Activated CD4-positive, alpha-beta T cell treated with anti-CD3 and anti-CD28 coated beads, Interleukin-2, amount 10 ng/mL, durations not matched to agents 7 days and 5 days (primary cell): Measurements from ENCODE around the gene UXS1. TPM values are rescaled to one million over a fixed set of nuclear protein-coding genes. Genes with fewer than 3 reads are reported as not detected.

Experiments used
- CTCF ChIA-PET: fragments of 350-600 bp; sonication (Branson Sonifier 250); formaldehyde crosslinking; loops from one replicate; lab custom pipeline; 2021; ENCODE audit warnings: antibody characterized with exemption; lab: Charles Lee
- POLR2A ChIA-PET: fragments of 350-600 bp; sonication (Branson Sonifier 250); formaldehyde crosslinking; loops from one replicate; lab custom pipeline; 2021; ENCODE audit warnings: antibody characterized with exemption; lab: Charles Lee
- DNase-seq: peaks from one replicate; pipeline ENCODE4 v3.0.0-alpha.2; 2020
- H3K27ac Mint-ChIP-seq: one replicate; pipeline ENCODE4 v1.8.0; 2021; ENCODE audit warnings: mild to moderate bottlenecking, moderate library complexity, mixed read lengths
- H3K27me3 Mint-ChIP-seq: one replicate; pipeline ENCODE4 v1.8.0; 2021; ENCODE audit warnings: mixed read lengths
- H3K36me3 Mint-ChIP-seq: one replicate; pipeline ENCODE4 v1.8.0; 2021; ENCODE audit warnings: low read depth, mixed read lengths
- H3K4me1 Mint-ChIP-seq: one replicate; pipeline ENCODE4 v1.8.0; 2021; ENCODE audit warnings: mixed read lengths
- H3K4me3 Mint-ChIP-seq: one replicate; pipeline ENCODE4 v1.8.0; 2021; ENCODE audit warnings: mild to moderate bottlenecking, moderate library complexity, mixed read lengths
- H3K9me3 Mint-ChIP-seq: one replicate; pipeline ENCODE4 v1.8.0; 2021; ENCODE audit warnings: mixed read lengths
- total RNA-seq, 2 experiments: library from RNA; stranded (reverse); gene quantifications; one replicate each; pipeline ENCODE4 v1.2.3, GENCODE V29; 2021

Gene UXS1
- total RNA-seq, 2 experiments from 2014 or later = 77.6 to 85.0 TPM

- Mint-ChIP-seq H3K4me1 (peaks cover 2% of the 10 kb centered on the region), H3K9me3 (no peaks in the 10 kb centered on the region), H3K4me3 (no peak overlapping the region), H3K36me3 (peaks cover 42% of the 10 kb centered on the region), H3K27ac (no peak overlapping the region), H3K27me3 (no peaks in the 10 kb centered on the region)
- ChIA-PET POLR2A (no interaction called here), CTCF (no interaction called here)
- no peak for DNase-seq
These were observed 71.9 kb downstream of the UXS1 start for GRCh38 chr2:106122157-106122556.

- Mint-ChIP-seq H3K27me3 (no peaks in the 10 kb centered on the region), H3K36me3 (peaks cover 47% of the 10 kb centered on the region), H3K9me3 (no peaks in the 10 kb centered on the region), H3K4me3 (no peak overlapping the region), H3K4me1 (no peaks in the 10 kb centered on the region), H3K27ac (no peak overlapping the region)
- CTCF ChIA-PET = no interaction called here
- POLR2A ChIA-PET = no interaction called here
- no peak for DNase-seq
These were observed 73.7 kb downstream of the UXS1 start for GRCh38 chr2:106120432-106120831.

- H3K36me3 Mint-ChIP-seq = peaks cover 39% of the 10 kb centered on the region
- no peaks in the 10 kb centered on the region for H3K27me3 Mint-ChIP-seq
- no peak overlapping the region for H3K27ac Mint-ChIP-seq
- ChIA-PET POLR2A (no interaction called here), CTCF (interaction anchor here (0.9 kb wide), 1 partner anchor 13 kb away, joined by 4 read pairs; no protein-coding TSS in a partner anchor)
- no peak overlapping the region for H3K4me3 Mint-ChIP-seq
- no peaks in the 10 kb centered on the region for H3K9me3 Mint-ChIP-seq
- no peaks in the 10 kb centered on the region for H3K4me1 Mint-ChIP-seq
- DNase-seq = no peak
These were observed 75.0 kb downstream of the UXS1 start for GRCh38 chr2:106119074-106119473.

- Mint-ChIP-seq H3K4me1 (no peaks in the 10 kb centered on the region), H3K27me3 (no peaks in the 10 kb centered on the region), H3K36me3 (peaks cover 31% of the 10 kb centered on the region), H3K9me3 (no peaks in the 10 kb centered on the region), H3K4me3 (no peak overlapping the region), H3K27ac (peak overlapping the region; percentile 61)
- CTCF ChIA-PET = interaction anchor here (0.9 kb wide), 1 partner anchor 12 kb away, joined by 4 read pairs; no protein-coding TSS in a partner anchor
- POLR2A ChIA-PET = no interaction called here
- no peak for DNase-seq
These were observed 76.0 kb downstream of the UXS1 start for GRCh38 chr2:106117882-106118684.

- ChIA-PET CTCF (interaction anchor here (1.2 kb wide), 1 partner anchor 9 kb away, joined by 3 read pairs; no protein-coding TSS in a partner anchor), POLR2A (no interaction called here)
- H3K4me1 Mint-ChIP-seq = no peaks in the 10 kb centered on the region
- H3K27me3 Mint-ChIP-seq = no peaks in the 10 kb centered on the region
- H3K9me3 Mint-ChIP-seq = no peaks in the 10 kb centered on the region
- no peak overlapping the region for H3K27ac Mint-ChIP-seq
- DNase-seq = no peak
- no peak overlapping the region for H3K4me3 Mint-ChIP-seq
- peaks cover 31% of the 10 kb centered on the region for H3K36me3 Mint-ChIP-seq
These were observed 76.8 kb downstream of the UXS1 start for GRCh38 chr2:106117347-106117746.

- H3K36me3 Mint-ChIP-seq = peaks cover 34% of the 10 kb centered on the region
- H3K9me3 Mint-ChIP-seq = no peaks in the 10 kb centered on the region
These were observed 77.9 kb downstream of the UXS1 start for GRCh38 chr2:106116248-106116647.

GRCh38 chr2:106115665-106116064 lies 78.4 kb downstream of the UXS1 start:
- ChIA-PET CTCF (no interaction called here), POLR2A (no interaction called here)
- Mint-ChIP-seq H3K36me3 (peaks cover 39% of the 10 kb centered on the region), H3K27ac (no peak overlapping the region), H3K4me3 (no peak overlapping the region), H3K4me1 (no peaks in the 10 kb centered on the region), H3K27me3 (no peaks in the 10 kb centered on the region), H3K9me3 (no peaks in the 10 kb centered on the region)
- no peak for DNase-seq

More at GRCh38 chr2:106116248-106116647, 77.9 kb downstream of the UXS1 start:
- no peaks in the 10 kb centered on the region for H3K27me3 Mint-ChIP-seq
- H3K27ac Mint-ChIP-seq = no peak overlapping the region
- CTCF ChIA-PET = interaction anchor here (1.2 kb wide), 1 partner anchor 8 kb away, joined by 3 read pairs; no protein-coding TSS in a partner anchor
- H3K4me3 Mint-ChIP-seq = no peak overlapping the region
- H3K4me1 Mint-ChIP-seq = no peaks in the 10 kb centered on the region
- POLR2A ChIA-PET = no interaction called here
- no peak for DNase-seq

GRCh38 chr2:106115250-106115649 lies 78.9 kb downstream of the UXS1 start:
- CTCF ChIA-PET = interaction anchor here (1.6 to 1.8 kb wide), 2 partner anchors 10 to 12 kb away, joined by 4 to 5 read pairs; no protein-coding TSS in a partner anchor
- no peak for DNase-seq
- peaks cover 43% of the 10 kb centered on the region for H3K36me3 Mint-ChIP-seq
- POLR2A ChIA-PET = no interaction called here
- no peak overlapping the region for H3K4me3 Mint-ChIP-seq
- no peak overlapping the region for H3K27ac Mint-ChIP-seq
- H3K4me1 Mint-ChIP-seq = no peaks in the 10 kb centered on the region
- H3K27me3 Mint-ChIP-seq = no peaks in the 10 kb centered on the region
- no peaks in the 10 kb centered on the region for H3K9me3 Mint-ChIP-seq

- POLR2A ChIA-PET = no interaction called here
- DNase-seq = no peak
- Mint-ChIP-seq H3K9me3 (no peaks in the 10 kb centered on the region), H3K4me1 (no peaks in the 10 kb centered on the region), H3K4me3 (no peak overlapping the region), H3K27ac (peak overlapping the region; percentile 12), H3K36me3 (peaks cover 46% of the 10 kb centered on the region), H3K27me3 (no peaks in the 10 kb centered on the region)
- CTCF ChIA-PET = interaction anchor here (1.2 to 1.8 kb wide), 3 partner anchors 9 to 432 kb away, joined by 3 to 5 read pairs (median 4); no protein-coding TSS in a partner anchor
These were observed 79.9 kb downstream of the UXS1 start for GRCh38 chr2:106114166-106114565.

GRCh38 chr2:106113361-106113966 lies 80.6 kb downstream of the UXS1 start:
- H3K27me3 Mint-ChIP-seq = no peaks in the 10 kb centered on the region
- ChIA-PET CTCF (interaction anchor here (1.2 to 1.8 kb wide), 3 partner anchors 8 to 433 kb away, joined by 3 to 5 read pairs (median 4); no protein-coding TSS in a partner anchor), POLR2A (no interaction called here)
- H3K27ac Mint-ChIP-seq = no peak overlapping the region
- no peaks in the 10 kb centered on the region for H3K4me1 Mint-ChIP-seq
- H3K4me3 Mint-ChIP-seq = no peak overlapping the region
- no peak for DNase-seq
- no peaks in the 10 kb centered on the region for H3K9me3 Mint-ChIP-seq
- peaks cover 46% of the 10 kb centered on the region for H3K36me3 Mint-ChIP-seq

- no peak for DNase-seq
- no peaks in the 10 kb centered on the region for H3K9me3 Mint-ChIP-seq
These were observed 82.1 kb downstream of the UXS1 start for GRCh38 chr2:106111882-106112571.

GRCh38 chr2:106109675-106110424 lies 84.3 kb downstream of the UXS1 start:
- Mint-ChIP-seq H3K4me3 (no peak overlapping the region), H3K36me3 (peaks cover 30% of the 10 kb centered on the region), H3K4me1 (no peaks in the 10 kb centered on the region), H3K9me3 (no peaks in the 10 kb centered on the region), H3K27ac (no peak overlapping the region), H3K27me3 (no peaks in the 10 kb centered on the region)
- ChIA-PET CTCF (interaction anchor here (0.9 kb wide), 1 partner anchor 423 kb away, joined by 3 read pairs; no protein-coding TSS in a partner anchor), POLR2A (no interaction called here)
- no peak for DNase-seq

More at GRCh38 chr2:106111882-106112571, 82.1 kb downstream of the UXS1 start:
- Mint-ChIP-seq H3K27ac (no peak overlapping the region), H3K27me3 (no peaks in the 10 kb centered on the region), H3K36me3 (peaks cover 43% of the 10 kb centered on the region), H3K4me3 (no peak overlapping the region), H3K4me1 (no peaks in the 10 kb centered on the region)
- ChIA-PET CTCF (no interaction called here), POLR2A (no interaction called here)
